ENCODE results near the gene PTTG2.
A peak's percentile ranks its signal among the peaks of the same experiment; 100 is the strongest.
"Not testable (repeated sequence)": the region's sequence is repeated elsewhere in the genome, so short reads cannot be mapped to it uniquely, and the experiment has no call there.

Gene PTTG2

DNA sequence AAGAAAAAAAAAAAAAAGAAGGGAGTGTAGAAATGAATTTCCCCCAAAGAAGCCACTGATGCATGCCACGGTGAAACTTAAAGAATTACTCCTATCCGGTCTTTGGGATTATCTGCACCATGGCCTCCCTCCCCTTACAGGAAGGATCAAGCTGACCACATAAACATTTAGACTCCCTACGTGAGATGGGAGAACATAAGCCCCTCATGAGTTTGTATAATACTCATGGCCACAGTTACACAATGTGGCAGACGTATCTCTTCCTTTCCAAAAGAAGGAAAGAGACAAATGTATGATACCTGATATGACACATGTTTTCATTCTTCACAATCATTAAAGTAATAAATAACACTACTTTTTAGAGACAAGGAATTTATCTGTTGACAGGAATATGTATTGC, 3.3 kb upstream of the PTTG2 start:
- DNase-seq (ENCODE audit: low spot score): no peak

DNA sequence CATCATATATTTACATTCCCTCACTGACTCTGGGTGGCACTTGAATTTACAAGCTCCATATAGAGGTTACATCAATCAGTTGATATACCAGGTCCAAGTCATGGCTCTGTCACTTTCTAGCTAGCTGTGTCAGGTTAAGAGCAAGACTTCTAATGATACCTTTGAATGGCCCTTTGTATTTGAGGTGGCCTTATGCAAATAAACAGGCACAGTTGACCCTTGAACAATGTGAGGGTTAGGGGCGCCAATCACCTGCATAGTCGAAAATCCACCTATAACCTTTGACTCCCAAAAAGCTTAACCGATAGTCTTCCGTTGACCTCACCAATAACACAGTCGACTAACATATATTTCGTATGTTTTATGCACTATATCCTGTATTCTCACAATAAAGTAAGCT, 1.3 kb upstream of the PTTG2 start:
- no peak for DNase-seq (ENCODE audit: low spot score)

DNA sequence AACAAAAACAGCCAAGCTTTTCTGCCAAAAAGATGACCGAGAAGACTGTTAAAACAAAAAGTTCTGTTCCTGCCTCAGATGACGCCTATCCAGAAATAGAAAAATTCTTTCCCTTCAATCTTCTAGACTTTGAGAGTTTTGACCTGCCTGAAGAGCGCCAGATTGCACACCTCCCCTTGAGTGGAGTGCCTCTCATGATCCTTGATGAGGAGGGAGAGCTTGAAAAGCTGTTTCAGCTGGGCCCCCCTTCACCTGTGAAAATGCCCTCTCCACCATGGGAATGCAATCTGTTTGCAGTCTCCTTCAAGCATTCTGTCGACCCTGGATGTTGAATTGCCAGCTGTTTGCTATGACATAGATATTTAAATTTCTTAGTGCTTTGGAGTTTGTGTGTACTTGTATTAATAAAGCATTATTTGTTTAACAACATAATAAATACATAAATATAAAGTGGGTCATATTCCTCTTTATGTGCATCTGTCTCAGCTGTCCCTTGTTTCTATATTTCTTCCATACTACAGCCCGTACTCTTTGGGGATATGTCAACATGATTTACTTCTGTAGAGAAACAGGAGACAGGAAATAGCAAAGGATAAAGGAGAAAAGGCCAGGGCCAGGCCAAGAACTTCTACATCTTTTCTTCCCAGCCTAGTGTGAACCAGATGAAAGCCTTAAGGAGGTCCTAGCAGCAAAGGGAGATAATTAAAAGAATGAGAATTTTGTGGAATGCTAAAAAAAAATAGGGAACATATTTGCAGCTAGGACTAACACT, 667 bp downstream of the PTTG2 start:
- no peak for DNase-seq (ENCODE audit: low spot score)

DNA sequence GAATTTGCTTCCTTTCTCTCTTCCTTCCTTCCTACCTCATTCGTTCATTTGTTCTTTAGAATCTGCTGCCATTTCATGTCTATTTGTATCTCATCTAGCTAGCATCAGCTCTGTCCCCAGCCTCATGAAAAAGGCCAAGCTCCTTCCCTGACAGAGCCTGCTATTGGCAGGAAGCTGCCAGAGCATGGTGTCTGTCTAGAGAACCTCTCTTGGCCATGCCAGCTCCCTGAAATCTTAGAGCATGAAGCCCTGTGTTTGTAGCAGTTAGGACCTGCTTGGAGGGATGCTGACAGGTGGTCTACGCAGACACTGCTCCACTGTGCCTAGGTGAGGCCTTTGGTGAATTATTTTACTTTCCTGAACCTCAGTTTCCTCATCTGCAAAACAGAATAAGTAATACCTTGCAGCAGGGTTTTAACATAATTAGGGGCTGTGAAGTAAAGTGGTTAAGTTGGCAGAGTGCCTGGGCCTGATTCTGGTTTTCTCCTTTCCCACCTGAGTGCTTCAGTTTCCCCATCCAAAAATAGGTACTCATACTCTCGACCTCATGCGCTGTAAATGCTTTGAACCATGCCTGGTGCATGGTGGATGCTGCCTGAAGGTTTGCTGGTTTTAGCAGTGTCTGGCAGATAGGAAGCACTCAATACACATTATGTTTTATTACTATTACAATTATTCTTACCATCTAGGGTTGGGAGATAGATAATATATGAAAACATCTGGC, 4.7 kb downstream of the PTTG2 start:
- DNase-seq (ENCODE audit: low spot score): no peak

DNA sequence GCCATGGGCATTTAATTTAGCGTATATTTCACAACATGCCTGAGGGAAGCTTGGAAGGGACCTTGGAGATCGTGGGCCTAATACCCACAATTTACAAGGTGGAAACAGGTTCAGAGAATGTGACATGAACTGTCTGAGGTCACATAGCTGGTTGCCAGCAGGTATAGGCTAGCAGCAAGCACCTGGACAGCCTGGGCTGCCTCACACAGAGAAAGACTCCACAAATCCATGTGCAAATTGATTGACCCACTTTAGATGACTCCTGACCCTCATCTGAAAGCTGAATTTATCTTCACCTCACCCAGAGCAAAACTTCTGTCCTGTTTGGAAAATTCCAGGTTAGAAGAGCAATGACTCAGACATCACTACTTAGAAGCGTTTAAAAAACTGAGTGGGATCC, 5.8 kb downstream of the PTTG2 start:
- DNase-seq (ENCODE audit: low spot score): no peak

DNA sequence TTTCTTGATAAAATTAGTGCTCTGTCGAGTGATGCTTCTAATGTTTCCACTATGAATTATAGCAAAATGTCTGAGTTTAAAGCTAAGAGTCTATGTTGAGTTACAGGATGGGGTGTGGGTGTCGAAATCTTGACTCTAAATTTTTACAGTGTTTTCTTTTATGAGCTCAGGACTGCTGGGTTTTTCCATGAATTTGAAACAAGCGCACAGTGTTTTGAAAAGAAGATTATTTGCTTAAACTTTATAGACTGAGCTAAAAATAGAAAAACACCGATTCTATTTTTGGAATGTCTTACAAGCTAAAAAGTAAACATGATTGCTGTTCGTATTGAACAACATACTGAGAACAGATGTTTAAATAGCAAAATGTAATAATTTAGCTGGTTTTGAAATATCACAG, 7.5 kb downstream of the PTTG2 start:
- DNase-seq (ENCODE audit: low spot score): peak; percentile 32

DNA sequence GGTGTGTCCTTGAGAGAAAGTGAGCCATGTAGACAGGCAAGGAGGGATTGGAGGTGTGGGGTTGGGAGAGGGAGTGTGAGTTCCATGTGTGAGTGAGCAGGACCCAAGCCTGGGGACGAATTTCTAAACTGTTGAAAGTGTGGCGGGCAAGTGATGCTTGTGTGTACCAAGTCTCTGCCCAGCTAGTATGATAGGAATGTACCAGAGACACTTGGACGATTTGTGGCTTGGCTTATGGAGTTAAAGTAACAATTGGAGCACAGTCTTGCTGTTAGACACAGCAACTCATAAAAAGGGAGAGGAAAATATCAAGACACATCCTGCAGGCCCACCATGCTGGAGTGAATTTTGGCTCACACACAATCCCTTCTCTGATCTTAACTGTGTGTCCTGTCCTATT, 8.5 kb downstream of the PTTG2 start:
- no peak for DNase-seq (ENCODE audit: low spot score)

DNA sequence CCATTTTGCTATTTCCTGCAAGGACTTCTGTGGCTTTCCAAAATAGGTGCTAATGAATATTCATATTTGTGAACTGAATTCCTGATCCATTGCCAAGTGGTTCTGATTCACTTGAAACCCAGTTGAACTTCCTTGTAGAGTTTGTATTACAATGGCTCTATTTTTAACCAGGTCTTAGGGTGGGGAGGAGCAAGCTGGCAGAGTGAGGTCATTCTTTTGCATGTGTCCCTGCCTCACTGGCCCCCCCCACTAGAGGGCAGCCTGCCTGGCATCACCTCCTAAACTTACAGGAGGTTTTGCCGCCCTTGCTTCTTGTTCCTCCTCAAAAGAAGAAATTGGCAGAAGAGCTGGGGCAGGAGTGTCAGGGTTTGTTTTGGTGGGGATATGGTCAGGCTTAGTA, 10.5 kb downstream of the PTTG2 start:
- peak; percentile 78 for DNase-seq (ENCODE audit: low spot score)

DNA sequence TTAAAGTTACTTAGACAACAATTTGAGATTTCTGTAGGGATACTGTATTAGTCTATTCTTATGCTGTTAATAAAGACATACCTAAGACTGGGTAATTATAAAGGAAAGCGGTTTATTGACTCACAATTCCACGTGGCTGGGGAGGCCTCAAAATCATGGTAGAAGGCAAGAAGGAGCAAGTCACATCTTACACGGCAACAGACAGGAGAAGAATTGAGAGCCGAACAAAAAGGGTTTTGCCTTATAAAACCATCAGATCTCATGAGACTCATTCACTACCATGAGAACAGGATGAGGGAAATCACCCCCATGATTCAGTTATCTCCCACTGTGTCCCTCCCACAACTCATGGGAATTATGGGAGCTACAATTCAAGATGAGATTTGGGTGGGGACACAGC, 11.0 kb downstream of the PTTG2 start:
- no peak for DNase-seq (ENCODE audit: low spot score)

DNA sequence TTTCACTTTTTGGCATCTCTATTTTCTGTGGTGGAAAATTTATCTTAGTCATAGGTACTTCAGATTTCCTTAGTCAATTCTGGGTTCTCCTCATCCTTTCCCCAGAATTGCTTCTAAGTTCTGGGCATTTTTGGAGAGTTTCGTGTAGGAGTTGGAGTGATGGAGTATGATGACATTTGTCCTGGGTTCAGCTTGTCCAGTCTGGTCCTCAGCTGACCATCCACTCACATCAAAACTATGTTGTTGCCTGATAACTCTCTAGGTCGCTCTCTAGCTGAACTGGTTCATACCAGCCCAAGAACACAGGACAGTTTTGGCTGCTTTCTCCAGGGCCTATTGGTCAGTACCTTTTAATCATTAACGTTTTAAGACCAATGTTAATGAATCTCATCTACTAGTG, 13.2 kb downstream of the PTTG2 start:
- no peak for DNase-seq (ENCODE audit: low spot score)

DNA sequence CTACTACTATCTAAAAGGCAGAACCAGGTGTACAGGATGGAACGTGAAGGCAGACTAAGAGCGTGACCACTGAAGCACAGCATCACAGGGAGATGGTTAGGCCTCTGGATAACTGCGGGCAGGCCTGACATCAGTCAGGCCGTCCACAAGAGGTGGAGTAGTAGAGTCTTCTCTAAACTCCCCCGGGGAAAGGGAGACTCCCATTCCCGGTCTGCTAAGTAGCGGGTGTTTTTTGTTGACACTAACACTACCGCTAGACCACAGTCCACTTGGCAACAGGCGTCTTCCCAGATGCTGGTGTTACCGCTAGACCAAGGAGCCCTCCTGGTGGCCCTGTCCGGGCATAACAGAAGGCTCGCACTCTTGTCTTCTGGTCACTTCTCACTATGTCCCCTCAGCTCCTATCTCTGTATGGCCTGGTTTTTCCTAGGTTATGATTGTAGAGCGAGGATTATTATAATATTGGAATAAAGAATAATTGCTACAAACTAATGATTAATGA, 15.2 kb downstream of the PTTG2 start:
- DNase-seq (ENCODE audit: low spot score): not testable (repeated sequence)

DNA sequence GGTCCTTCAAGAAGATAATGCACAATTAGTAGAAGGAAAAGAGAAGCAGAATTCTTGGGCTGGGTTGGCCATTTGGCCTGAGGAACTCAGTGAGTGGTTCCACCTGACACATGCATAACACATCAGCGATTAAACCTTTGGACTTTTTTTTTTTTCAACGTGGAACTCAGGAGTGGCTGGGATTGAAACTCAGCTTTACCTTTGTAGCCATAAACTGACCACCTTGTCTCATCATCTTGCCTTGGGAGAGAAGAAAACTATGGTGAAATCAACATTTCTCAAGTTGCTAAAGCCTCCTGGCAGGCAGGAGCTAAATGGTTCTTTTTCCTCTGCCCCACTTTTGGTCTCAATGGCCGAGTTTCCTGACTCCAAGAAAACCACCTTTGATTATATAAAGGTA, 16.3 kb downstream of the PTTG2 start:
- no peak for DNase-seq (ENCODE audit: low spot score)

DNA sequence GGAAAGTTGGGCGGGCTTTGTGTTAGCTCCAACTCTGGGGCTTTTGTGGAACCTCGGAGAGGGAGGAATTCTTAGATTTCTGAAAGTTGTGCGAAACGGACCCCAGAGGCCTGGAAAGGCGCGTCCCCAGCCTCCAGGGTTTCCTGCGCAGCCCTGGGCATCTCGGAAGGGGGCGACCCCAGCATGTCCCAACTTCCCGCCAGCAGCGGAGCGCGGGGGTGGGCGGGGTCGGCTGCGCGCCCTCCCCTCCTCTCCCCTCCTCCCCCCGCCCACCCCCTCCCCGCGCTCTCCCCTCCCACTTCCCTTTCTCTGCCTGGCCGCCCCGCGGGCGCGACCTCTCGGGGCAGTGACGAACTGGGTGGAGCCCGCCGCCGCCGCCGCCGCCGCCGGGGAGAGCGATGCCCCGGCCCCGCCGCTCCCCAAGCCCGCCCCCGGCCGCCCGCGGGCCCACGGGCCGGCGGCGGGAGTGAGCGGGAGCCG, 16.8 kb downstream of the PTTG2 start:
- peak; percentile 87 for DNase-seq (ENCODE audit: low spot score)

DNA sequence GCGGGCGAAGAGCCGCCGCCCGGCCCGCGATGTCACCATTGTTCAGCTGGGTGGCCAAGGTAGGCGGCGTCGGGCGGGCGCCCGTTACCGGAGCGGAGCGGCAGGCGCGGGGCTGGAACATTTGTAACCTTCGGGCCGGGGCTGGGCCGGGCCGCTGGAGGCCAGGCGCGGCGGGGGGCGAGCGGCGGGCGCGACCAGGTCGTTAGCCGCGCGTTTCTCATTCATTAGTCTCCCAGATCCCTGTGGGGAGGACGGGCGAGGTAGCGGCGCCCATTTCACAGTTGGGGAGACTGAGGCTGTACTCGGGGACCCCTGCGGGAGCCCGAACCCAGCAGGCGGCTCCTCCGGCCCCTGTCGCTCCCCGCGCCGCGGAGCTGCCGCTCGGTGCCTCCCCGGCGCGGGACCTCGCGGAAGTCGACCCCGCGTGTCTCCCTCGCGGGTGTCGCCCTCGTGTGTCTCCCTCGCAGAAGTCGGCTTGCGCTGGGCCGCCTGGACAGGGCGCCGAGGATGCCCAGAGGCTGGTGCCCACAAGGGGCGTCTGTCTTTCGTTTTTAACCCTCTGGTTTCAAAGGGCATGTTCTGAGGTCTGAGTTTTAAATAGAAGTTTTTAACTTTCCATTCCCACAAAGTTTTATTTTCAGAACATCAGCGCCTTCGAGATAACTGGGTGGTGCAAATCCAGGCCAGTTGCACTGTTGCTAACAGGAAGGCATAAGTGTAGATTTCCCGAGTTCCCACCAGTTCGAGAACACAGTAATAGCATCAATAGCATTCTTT, 17.5 kb downstream of the PTTG2 start:
- peak; percentile 74 for DNase-seq (ENCODE audit: low spot score)

DNA sequence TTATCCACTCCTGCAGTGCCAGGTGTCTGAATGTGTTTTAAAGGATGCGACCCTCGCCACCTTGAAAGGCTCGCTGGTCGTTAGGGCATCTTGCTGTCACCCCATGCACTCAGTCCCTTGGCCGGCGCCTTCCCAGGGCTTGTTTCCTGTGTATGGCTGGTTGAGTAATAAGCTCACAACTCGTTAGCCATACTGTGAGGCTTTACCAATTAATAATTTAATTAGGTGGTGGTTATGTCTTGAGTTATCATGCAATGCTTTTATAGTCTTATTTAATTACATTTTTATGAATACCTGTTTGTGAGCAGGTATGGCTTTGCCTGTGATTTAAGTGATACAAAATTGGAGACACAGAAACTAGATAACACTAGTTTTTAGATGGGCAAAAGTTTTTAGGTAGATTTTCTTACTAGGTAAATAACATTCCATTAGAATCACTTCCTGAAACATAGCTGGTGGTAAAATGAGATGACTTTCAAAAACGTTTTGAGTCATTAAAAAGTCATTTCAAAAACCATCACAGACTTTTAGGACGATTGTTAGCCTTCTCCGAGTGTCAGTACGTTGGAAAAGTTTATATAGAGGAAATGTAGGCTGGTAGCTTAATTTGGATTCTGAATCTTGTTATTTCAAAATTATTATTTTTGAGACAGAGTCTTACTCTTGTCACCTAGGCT, 18.2 kb downstream of the PTTG2 start:
- DNase-seq (ENCODE audit: low spot score): peak; percentile 74

DNA sequence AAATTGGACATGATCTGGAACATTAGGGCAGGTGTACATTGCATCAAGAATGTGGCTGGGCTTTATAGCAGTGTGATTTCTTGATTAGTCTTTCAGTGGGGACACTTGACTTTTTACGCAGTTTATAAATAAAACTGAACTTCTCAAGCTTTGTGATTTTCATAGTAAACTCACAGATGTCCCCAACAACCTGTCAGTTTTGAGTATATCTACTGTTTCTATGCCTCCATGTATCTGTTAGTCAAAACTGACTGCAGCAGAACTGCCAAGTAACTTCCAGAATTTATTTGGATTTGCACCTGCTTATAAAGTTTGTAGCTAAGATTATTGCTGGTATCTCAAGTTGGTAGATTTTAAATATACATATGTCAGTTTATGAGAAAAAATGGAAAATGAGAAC, 20.0 kb downstream of the PTTG2 start:
- DNase-seq (ENCODE audit: low spot score): peak; percentile 56

DNA sequence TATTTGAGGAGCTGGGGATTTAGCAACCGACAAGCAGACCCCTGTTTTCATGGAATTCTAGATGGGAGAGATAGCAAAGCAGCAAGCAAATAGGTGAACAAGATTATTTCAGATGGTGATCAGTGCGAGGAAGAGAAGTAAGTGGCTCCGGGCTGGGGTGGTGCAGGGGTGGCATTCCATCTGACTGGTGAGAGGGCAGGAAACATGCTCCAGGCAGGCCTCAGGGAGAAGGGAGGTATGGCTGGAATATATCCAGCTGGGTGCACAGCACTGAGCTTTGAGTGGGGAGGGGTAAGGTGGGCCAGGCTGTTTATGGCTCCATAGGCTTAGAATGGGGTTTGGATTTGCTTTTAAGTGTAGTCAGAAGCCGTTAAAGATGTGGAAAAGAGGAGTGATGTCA, 21.2 kb downstream of the PTTG2 start:
- no peak for DNase-seq (ENCODE audit: low spot score)

DNA sequence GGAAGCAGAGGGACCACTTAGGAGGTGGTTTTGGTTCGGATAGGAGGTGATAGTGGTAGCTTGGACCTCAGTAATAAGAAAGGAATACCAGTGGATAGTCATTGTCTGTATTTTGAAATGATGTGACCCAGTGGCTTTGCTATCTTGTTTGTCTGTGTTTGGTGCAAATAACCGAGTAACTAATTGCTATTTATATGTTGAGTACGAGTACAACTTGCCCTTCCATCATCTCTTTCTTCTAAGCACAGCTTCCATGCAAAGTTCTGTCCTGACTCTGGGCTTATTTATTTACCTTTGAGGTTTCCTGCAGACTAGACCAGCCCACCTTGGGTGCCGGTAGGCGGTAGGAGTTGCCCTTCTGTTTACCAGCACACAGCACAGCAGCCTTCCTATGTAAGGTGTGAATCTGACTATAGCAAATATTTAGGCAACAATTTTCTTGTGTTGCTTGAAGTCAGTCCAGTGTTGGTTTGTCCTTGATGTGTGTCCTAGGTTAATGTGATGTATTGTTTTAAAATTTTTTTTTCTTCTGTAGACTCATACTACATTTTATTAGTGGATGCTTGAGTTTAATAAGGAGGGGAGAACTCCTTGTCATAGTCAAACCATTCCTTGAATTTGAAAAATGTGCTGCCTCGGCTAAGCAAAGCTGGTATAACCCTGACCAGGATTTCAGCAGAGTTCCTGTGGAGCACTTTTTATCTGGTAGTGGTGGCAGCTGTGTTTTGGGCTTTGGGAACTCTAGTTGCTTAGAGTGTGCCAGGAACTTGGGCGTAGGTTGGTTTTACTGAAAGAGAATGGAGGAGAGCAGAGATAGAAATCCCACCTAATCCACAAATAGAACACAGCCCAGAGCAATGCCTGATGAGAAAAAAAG, 21.9 kb downstream of the PTTG2 start:
- DNase-seq (ENCODE audit: low spot score): no peak

DNA sequence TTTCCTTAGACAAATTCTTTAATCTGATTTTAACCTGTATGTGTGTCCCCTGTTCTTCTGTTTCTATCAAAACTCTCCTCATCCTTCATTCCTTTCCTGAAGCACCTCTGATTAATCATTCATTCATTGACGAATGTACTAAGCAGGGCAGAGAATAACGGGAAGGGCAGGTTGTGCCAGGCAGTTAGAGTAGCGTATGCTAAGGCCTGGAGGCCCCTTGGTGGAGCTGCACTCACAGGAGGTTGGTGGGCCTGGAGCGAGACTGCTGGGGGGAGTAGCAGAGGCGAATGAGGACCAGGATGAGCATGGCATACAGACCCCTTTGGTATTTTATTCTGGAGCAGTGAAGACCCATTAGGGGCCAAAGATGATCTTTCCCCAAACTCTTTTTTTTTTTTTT, 22.5 kb downstream of the PTTG2 start:
- DNase-seq (ENCODE audit: low spot score): no peak

DNA sequence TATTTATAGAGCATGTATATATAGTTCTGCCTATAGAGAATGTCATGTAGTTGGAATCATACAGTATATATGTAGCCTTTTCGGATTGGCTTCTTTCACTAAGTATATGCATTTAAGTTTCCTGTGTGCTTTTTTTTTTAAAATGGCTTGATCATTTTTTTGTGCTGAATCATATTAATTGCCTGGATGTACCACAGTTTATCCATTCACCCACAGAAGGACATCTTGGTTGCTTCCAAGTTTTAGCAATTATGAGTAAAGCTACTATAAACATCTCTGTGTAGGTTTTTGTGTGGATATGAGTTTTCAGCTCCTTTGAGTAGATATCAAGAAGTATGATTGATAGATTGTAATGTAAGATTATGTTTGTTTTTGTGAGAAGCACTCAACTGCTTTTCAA, 23.8 kb downstream of the PTTG2 start:
- DNase-seq (ENCODE audit: low spot score): no peak

DNA sequence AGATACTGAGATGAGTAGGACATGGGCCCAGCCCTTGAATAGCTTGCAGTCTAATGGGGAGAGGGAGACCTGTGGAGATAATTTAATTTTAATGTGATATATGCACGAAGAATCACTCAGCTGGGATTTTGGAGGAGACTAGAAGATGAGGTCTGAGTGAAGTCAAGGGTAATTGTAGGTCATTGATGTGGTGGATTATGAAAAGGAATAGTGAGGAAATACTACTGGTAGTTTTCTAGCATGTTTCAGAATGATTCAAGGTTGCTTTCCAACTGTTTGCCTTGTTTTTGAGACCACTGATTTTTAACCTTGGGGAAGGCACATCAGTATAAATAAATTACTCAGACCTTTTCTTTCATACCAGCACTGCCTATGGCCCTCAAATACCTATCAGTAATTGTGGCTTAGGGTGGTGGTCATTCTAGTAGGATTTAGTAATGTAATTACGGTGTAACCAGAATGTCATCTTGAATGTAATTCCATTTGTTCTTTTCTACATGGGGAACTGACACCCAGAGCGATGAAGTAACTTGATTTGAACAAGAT, 25.6 kb downstream of the PTTG2 start:
- DNase-seq (ENCODE audit: low spot score): no peak

Measured in NAMALWA (cell line).